CD4-positive, alpha-beta T cell treated with Interleukin-4 for 1 hour (primary cell): ENCODE measurements around the gene DNM3.

Experiments
- DNase-seq, 2 donors: peaks; one replicate each; pipeline ENCODE4 v3.0.0-alpha.2; 2020 to 2022

Gene DNM3

DNA sequence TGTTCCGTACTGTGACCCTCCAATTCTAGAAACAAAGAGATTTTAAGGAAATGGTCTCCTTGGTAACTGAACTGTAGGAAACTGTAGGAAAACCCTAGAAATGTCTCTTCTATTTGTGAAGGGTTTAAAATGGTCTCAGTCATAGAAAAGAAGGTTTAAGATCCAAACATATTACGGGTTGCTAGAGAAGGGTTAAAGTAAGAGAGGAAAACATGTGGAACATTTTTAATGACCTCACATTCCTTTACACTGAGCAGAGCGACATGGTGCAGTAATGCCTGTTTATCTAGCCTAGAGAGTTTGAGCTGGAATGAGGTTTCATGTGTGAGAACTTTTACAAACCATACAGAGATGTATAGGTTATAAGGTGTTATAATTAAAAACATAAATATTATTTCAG lies 542.2 kb downstream of the DNM3 start:
- no peak for DNase-seq

- no peak for DNase-seq
Measured at GRCh38 chr1:172384656-172385055, 543.4 kb downstream of the DNM3 start.

- no peak for DNase-seq
Measured at GRCh38 chr1:172386046-172386445, 544.7 kb downstream of the DNM3 start.

GRCh38 chr1:172388490-172388889 lies 547.2 kb downstream of the DNM3 start:
- no peak for DNase-seq

DNA sequence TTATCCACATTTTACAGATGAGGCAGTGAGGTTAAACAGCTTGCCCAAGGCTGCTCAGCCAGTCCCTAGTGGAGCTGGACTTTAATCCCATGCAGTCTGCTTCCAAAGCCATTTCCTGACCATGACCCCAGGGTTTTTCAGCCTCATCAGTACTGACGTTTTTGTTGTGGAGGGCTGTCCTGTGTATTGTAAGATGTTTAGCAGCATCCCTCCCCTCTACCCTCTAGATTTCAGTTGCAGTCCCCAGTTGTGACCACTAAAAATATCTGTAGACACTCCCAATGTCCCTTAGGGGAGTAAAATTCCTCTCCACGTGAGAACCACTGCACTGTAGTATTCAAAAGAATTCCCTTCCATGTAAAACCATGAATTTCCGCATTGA lies 549.0 kb downstream of the DNM3 start:
- DNase-seq, result no peak

GRCh38 chr1:172390683-172391551 lies 549.6 kb downstream of the DNM3 start:
- peak in 1 of 2 donors; percentile 58 for DNase-seq

DNA sequence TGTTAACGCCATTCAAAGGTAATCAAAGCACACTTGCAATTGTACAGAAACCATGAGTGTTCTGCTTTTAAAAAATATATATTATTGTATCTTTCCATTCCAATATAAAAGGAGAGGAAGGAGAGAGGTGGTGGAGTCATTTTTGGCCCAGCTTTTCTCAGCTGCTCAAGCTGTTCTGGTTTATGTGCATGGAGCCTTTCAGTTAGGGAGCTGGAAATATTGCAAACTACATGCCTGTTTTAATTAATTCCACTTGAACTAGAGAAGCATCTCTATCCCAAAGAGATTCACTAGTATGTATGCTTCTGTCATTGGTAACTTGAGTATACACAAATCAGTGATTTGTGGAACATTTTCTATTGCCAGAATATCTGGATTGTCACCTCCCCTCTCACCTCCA lies 550.7 kb downstream of the DNM3 start:
- DNase-seq, result no peak

DNA sequence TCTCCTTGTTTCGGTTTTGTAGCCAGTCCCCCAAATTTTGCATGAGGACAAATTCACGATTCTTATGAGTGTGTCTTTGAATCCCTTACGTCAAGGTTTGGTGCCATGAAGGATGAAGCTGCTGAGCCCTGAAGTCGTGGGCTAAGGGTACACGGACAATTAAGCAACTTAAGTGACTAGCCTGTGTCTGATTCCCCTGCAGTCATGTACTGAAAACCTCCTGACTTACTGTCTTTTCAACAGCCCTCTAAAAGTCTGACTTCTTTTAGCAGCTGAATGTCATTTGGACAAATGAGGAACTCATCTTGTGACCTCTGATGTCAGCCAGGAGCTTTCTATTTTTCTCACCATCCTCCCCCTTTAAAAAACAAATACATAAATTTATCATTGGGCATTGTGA lies 552.1 kb downstream of the DNM3 start:
- DNase-seq, result no peak

- DNase-seq, result peak; percentile 78
Measured at GRCh38 chr1:172394141-172394751, 552.9 kb downstream of the DNM3 start.

DNA sequence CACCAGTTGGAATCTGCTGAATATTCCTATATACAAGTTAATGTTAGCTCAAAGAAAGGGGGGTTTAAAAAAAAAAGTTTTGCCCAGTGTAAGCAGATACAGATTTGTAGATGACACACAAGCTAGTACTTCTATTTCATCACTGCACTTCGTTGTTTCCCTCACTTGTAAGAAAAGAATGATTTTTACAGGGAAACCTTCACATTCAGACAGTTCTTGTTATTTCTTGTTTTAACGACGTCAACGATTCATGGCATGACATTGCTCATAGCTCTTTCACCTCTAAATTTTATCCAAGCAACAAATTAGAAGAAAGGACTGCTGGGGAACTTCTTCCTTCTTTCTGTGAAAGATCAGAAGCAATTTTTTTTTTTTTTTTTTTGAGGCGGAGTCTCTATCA lies 553.5 kb downstream of the DNM3 start:
- peak in 1 of 2 donors; percentile 21 for DNase-seq

DNA sequence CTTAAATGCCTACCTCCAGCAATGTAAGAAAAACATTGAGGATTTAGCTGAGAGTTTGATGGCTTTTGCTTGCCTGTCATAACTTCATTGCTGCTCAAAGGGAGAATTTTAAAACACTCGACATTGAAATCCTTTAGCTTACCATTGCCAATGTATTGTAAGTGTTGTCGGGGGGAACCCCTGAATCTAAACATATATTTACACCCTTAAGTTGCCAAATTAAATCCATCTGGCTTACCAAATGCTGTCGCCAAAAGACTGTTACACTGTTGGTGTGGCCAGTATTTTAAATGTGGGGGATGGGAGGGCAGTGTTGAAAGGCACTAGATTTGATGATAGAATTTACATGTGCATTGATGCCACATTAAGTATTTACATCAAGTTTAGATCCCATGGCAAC lies 554.3 kb downstream of the DNM3 start:
- DNase-seq, result no peak

- no peak for DNase-seq
Measured at GRCh38 chr1:172397221-172397620, 555.9 kb downstream of the DNM3 start.

DNA sequence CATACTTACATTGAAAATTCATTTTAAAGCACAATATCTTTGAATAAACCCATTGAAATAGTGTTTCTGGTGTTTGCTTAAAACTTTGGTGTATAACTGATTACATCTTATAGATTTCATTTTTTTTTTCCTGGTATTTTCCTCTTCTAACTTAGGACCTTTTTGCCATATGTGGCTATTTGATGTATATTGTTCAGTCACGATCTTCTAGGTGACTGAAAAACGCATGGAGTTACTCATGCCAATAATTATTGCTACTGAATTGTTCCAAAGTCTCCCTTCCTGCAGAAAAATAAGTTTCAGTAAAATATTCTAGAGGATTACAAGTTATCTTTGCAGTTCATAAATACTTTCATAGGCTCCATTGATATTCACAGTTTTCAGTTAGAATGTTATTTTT lies 556.3 kb downstream of the DNM3 start:
- DNase-seq, result no peak

DNA sequence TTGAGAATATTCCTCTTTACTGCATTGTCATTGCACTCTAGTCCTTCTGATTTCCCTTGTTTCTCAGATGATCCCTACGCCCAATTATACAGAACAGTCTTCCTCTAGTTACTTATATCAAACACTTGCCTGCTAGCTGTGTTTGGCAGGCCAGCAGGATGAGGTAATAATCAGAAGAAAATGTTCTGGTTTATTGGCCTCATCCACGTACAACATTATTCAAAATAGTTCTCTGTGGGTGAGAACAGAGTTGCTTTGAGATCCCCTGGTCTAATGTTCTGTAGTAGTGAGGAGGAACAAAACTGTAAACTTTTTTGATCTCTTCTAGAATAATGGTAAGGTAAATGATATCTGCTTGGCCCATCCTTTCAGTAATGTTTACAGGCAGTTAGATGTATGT lies 556.9 kb downstream of the DNM3 start:
- DNase-seq, result no peak

DNA sequence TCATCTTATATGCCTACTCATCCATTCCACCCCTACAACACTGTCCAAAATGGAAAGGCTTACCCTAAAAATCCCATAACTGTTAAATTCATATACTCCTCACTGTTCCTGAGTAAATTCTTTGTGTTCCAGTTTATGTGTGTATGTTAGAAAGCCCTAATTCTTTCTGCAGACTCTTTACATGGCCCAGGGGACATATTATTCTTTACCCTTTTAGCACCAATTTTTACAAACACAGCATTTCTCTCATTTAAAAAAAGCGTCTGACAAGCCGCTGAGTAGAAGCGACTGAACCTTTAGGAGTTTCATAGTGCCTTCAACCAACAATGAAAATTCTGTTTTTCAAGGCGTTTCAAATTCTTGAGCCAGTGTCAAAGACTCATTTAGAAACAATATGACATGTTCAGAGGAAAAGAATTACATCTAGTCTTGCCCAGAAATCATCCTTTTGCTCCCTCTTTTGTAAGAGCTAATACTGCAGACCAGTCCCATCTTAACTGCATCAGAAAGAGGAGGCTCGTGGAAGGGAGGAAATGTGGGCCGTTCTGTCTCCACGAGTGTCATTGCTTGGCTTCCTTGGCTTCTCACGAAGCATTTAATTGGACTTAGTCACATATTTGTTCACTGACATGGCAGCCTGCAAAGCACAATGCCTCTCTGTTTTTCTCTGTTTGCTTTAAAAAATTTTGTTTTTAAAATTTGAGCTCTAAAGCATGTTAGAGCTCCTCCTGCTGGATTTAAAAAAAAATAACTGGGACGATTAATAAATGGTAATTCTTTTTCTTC lies 557.9 kb downstream of the DNM3 start:
- DNase-seq, result peak; percentile 23 to 61

DNA sequence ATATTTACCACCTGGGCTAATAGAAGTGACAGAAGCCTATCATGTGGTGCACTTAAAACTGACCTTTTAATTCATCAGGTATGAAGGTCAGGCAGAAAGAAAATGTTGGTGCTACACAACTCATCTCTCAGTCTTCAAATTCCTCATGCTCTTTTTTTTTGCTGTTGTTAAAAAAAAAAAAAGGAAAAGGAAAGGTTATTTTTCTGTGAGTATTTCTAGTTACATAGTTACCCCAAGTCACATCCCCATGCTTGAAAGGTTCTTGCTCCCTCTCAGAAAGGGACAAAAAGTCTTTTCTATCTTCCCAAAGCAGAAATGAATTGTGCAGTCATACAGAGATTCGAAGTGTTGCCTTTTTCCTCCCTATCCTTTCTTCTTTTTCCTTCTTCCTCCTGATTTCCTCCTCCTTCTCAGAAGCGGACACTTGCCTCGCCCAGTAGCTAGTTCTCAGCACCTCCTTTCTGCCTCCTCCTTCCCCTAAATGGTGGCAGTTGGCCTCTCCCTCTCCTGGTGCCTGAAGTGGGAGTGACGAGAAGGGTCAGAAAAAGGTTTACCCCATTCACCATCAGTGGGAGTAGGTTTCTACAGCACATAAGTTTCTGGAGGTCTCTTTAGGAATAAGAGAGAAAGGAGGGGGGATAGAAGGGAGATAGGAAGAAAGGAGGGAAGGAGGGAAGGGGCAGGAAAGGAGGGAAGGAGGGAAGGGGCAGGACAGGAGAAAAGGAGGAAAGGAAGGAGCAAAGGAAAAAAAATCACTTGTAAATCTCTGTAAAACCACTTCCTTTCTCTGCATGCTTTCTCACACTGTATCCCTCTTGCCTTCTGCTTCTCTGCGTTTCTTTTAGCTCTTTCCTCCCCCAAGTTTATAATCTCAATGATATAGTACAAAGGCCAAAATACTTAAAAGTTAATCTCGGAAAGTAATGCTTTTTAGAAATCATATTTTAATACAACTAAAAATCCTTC lies 558.7 kb downstream of the DNM3 start:
- no peak for DNase-seq

- no peak for DNase-seq
Measured at GRCh38 chr1:172400722-172401105, 559.4 kb downstream of the DNM3 start.

DNA sequence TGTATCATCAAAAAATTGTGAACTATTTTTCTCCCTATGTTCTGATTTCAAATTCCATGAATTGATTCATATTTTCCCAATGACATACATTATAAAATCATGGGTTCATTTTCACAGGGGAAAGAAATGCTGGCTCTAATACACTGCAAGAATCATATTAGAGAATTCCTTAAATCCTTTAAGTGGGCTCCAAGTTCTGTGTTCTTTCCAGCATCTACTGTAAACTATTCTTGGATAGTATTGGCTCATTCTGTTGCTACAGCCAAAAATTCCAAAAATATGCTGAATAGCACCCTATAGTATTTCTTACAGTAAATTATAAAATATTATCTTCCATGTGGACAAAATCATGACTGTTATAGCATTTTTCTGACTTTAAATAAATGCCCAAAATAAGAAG lies 560.2 kb downstream of the DNM3 start:
- DNase-seq, result no peak

- DNase-seq, result no peak
Measured at GRCh38 chr1:172401892-172402291, 560.6 kb downstream of the DNM3 start.

GRCh38 chr1:172402878-172403569 lies 561.7 kb downstream of the DNM3 start:
- DNase-seq, result no peak

DNA sequence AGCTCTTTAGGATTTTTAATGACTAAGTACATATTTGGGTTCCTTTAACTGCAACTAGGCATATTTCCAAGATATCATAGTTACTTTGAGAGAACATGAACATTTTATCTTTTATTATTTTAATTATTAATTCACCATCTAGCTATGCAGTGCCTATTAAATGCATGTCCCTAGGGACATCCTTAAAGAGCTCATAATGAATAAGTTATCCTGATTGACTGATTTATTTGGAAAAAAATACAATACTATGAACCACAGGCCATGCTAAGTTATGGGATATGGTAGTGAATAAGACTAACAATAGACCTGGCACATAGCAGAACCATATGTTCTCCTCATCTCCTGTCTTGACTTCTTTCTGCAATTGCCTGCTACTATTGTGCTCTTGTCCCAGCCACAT lies 562.8 kb downstream of the DNM3 start:
- no peak for DNase-seq

DNA sequence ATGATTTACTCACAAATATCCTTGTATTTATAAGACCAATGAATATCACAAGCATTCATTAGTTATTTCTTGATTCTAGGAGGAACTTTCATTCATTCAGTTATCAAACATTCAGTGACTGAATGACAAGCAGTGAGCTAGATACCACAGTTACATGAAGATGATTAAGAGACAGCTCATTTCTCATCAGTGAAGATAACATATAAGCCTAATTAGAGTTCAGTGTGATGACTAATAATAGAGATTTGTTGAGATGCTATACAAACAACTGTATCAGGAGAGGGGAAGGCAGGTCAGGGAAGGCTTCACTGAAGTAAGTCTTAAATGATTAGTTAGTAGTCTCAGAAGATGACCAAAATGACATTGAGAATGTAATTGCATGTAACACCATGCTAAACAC lies 564.6 kb downstream of the DNM3 start:
- DNase-seq, result no peak
